Body of pancreas (tissue), 4 donors: Measurements from ENCODE around the gene SLC52A1. TPM values are rescaled to one million over a fixed set of nuclear protein-coding genes. Genes with fewer than 3 reads are reported as not detected.

ENCODE experiments used
- ATAC-seq: fragments of 150-250 bp; one replicate; pipeline ENCODE4 v1.9.1; 2016
- DNase-seq, 4 donors: peaks; one replicate each; pipeline ENCODE4 v3.0.0-alpha.2; 2019
- H3K27ac ChIP-seq, 4 donors: fragments of 200-600 bp; sonication (generic); 1 replicate in 3 of 4; 2 replicates in 1 of 4; pipeline versions ENCODE4 v1.5.1 to v1.6.1; 2016 to 2019; ENCODE audit warnings: mild to moderate bottlenecking in 1 of 4, mixed read lengths in 1 of 4, moderate library complexity in 1 of 4
- H3K27me3 ChIP-seq, 2 donors: fragments of 200-600 bp; sonication (generic); one replicate each; pipeline ENCODE4 v1.6.0; 2016; ENCODE audit warnings: mild to moderate bottlenecking in 1 of 2
- H3K36me3 ChIP-seq, 2 donors: fragments of 200-600 bp; sonication (generic); replicated peaks in 1 of 2; 2 replicates each; pipeline ENCODE4 v1.5.1; 2016; ENCODE audit warnings: low read depth in 2 of 2; ENCODE audit not compliant: insufficient read depth in 1 of 2
- H3K4me1 ChIP-seq: fragments of 200-600 bp; sonication (generic); one replicate; pipeline ENCODE4 v1.6.0; 2016
- H3K4me3 ChIP-seq, 2 donors: fragments of 200-600 bp; sonication (generic); 1 replicate in 1 of 2; 2 replicates in 1 of 2; pipeline ENCODE4 v1.5.1; 2016 to 2019
- H3K9me3 ChIP-seq, 3 donors: fragments of 200-600 bp; sonication (generic); 1 replicate in 2 of 3; 2 replicates in 1 of 3; pipeline ENCODE4 v1.5.1; 2016
- CTCF ChIP-seq, 7 experiments: fragments of 450-650 bp in 4 of 7; fragments of 200-600 bp in 3 of 7; sonication (generic) in 3 of 7; IDR thresholded peaks; one replicate each; pipeline ENCODE4 v1.5.1; 2016 to 2019; ENCODE audit warnings: antibody characterized with exemption in 7 of 7
- POLR2A ChIP-seq, 3 donors: fragments of 450-650 bp; IDR thresholded peaks; one replicate each; pipeline ENCODE4 v1.6.1; 2016; ENCODE audit warnings: antibody characterized with exemption in 3 of 3, mild to moderate bottlenecking in 2 of 3
- WGBS, 2 donors: methylation state at CpG; one replicate each; pipeline ENCODE4 v1.1.5; 2017; 5-methylcytosine and 5-hydroxymethylcytosine counted together
- intact Hi-C: fragments of 100-400 bp; cut with DNase I; formaldehyde crosslinking; loops from one replicate; pipeline ENCODE4 v1.15.1; 2023
- total RNA-seq, 2 donors: library from RNA; depleted of rRNA; stranded (reverse); fragments of >200 nt; gene quantifications; one replicate each; pipeline ENCODE4 v1.1.0, GENCODE V29; 2016

SLC52A1 gene
- total RNA-seq, 2 donors from 2014 or later, result not detected

DNA sequence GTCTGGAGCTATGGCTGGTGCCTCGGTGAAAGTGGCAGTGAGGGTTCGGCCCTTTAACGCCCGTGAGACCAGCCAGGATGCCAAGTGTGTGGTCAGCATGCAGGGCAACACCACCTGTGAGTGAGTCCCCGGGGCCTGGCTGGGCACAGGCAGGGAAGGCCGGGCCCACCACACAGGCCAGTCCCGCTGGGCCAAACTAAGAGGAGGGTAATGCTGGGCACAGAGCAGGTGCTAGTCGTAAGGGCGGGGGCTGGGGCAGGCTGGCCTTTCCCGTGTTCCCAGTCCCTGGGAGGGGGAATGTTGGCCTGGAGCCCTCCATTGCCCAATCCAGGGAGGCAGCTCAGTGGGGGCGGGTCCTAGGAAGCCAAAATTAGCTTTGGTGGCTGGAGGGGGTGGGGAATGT, 35.0 kb downstream of the SLC52A1 start:
- ATAC-seq, result no peak
- H3K9me3 ChIP-seq, result no peaks in the 10 kb centered on the region
- H3K27me3 ChIP-seq, result no peaks in the 10 kb centered on the region
- intact Hi-C loops, result no loop called here
- H3K4me1 ChIP-seq, result peaks cover 27% of the 10 kb centered on the region
- no peak overlapping the region for H3K4me3 ChIP-seq
- TF ChIP-seq POLR2A (IDR thresholded peaks at IDR 0.05), result peak in 1 of 3 donors; percentile 31
- no peak for TF ChIP-seq CTCF (IDR thresholded peaks at IDR 0.05)
- H3K27ac ChIP-seq, result peak overlapping the region in 1 of 4 donors; percentile 1
- peak; percentile 40 to 64 (median 60) for DNase-seq
- WGBS, 2 donors, result 48 to 56% methylated on average over 10 to 11 of the region's 11 CpGs
- H3K36me3 ChIP-seq, result peaks cover 13 to 26% of the 10 kb centered on the region in 2 donors

DNA sequence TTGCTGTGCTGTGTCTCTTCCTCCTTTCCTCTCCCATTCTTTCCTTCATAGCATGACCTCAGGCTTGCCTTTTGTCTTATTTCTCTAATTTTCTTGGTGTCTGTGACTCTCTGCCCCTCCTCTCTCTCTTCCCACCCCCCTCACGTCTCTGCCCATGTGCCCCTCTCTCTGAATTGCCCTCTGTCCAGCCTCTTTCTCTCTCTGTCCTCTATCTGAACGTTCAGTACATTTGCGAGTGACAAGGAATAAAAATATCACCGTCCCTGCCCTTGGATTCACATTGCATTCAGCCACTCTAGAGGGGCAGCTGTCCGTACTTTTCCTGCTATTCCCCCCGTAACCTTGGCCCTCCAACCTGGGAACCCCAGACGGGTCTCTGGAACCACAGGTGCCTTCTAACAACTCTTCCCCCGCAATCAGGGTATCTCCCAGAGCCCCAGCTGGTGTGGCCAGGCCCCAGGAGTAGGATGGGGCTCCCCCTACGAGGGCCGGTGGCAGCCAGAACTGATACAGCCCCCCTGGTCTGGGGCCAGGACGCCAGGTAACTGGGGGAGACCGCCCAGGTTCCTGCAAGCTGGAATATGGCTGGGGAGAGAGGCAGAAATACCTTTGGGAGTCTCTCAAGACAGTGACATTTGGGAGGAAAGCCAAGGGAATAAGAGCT, 35.7 kb downstream of the SLC52A1 start:
- Histone ChIP-seq H3K36me3 (peaks cover 9 to 22% of the 10 kb centered on the region in 2 donors), H3K27me3 (no peaks in the 10 kb centered on the region), H3K27ac (peak overlapping the region in 3 of 4 donors; percentile 82 to 93 (median 90)), H3K4me1 (peaks cover 27% of the 10 kb centered on the region), H3K4me3 (no peak overlapping the region), H3K9me3 (no peaks in the 10 kb centered on the region)
- TF ChIP-seq CTCF (IDR thresholded peaks at IDR 0.05), result no peak
- no peak for TF ChIP-seq POLR2A (IDR thresholded peaks at IDR 0.05)
- intact Hi-C loops, result no loop called here
- 46 to 53% methylated on average over 11 to 12 of the region's 12 CpGs for WGBS, 2 donors
- no peak for ATAC-seq
- no peak for DNase-seq

DNA sequence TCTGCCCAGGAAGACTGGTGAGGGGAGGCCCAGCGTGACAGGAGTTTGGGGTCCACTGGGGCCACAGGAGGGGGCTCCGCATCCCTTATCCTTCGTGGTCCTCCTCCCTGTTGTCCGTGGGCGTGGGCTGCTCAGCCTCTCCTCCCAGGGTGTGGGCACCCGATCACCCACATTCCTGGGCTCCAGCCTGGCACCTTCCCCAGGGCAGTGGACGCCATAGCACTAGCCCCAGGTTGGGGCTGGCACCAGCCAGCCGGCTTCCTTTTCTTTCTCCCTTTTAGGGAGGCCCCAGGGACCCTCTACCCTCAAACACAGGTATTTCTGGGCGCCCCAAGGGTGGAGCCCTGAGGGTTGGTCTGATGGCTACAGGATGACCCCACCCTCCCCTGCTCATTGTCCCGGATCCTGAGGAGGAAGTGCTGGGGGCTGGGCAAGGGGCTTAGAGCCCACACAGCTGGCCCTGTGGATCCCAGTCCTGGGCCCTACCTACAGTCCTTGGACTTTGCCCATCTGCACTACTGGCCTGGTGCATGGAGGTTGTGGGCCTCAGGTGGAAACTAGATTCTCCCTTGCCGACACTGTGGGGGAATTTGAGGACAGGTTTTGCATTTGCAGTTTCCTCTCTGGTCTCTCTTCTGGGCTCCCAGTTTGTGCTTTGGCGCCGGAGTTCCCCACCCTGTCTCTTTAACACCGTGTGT, 36.3 kb downstream of the SLC52A1 start:
- Histone ChIP-seq H3K9me3 (no peaks in the 10 kb centered on the region), H3K27ac (peak overlapping the region; percentile 72 to 93 (median 86)), H3K27me3 (no peaks in the 10 kb centered on the region), H3K4me3 (peak overlapping the region; percentile 60 to 89), H3K4me1 (peaks cover 27% of the 10 kb centered on the region), H3K36me3 (peaks cover 3 to 16% of the 10 kb centered on the region in 2 donors)
- intact Hi-C loops, result no loop called here
- WGBS, 2 donors, result 0 to 4% methylated on average over 8 to 14 of the region's 14 CpGs
- DNase-seq, result peak; percentile 29 to 54 (median 48)
- TF ChIP-seq POLR2A (IDR thresholded peaks at IDR 0.05), result no peak
- no peak for ATAC-seq

- Histone ChIP-seq H3K4me3 (peak overlapping the region; percentile 60 to 89), H3K9me3 (no peaks in the 10 kb centered on the region), H3K27ac (peak overlapping the region; percentile 72 to 93 (median 86)), H3K4me1 (peaks cover 27% of the 10 kb centered on the region), H3K27me3 (no peaks in the 10 kb centered on the region), H3K36me3 (peaks cover 3 to 13% of the 10 kb centered on the region in 2 donors)
- ATAC-seq (no peak), DNase-seq (peak in 3 of 4 donors; percentile 59 to 64 (median 60))
- WGBS, 2 donors, result 0 to 1% methylated on average over 13 to 54 of the region's 55 CpGs
- TF ChIP-seq CTCF (IDR thresholded peaks at IDR 0.05) (no peak), POLR2A (IDR thresholded peaks at IDR 0.05) (no peak)
- intact Hi-C loops, result no loop called here
These were observed 37.0 kb downstream of the SLC52A1 start for GRCh38 chr17:4998027-4998731.
